Natural killer cell treated with Interleukin-12 subunit alpha and Interleukin-12 subunit beta and Interleukin-15 and Interleukin-18, amount 100 ng/mL, for 72 hours (primary cell): Measurements from ENCODE around the gene HIC1. TPM values are rescaled to one million over a fixed set of nuclear protein-coding genes. Genes with fewer than 3 reads are reported as not detected.

ENCODE experiments used
- ATAC-seq, 2 donors: fragments of 150-1000 bp; cut with Tn5 transposase in 1 of 2; sonication (Bioruptor Pico), chemical (Tn5 transposase) in 1 of 2; 2 replicates each; pipeline ENCODE4 v1.10.0; 2021
- DNase-seq: peaks from one replicate; pipeline ENCODE4 v3.0.0; 2022; ENCODE audit warnings: low spot score
- H3K27ac Mint-ChIP-seq, 2 donors: 1 replicate in 1 of 2; 2 replicates in 1 of 2; pipeline ENCODE4 v1.8.0; 2022; ENCODE audit warnings: mixed read lengths in 2 of 2, mild to moderate bottlenecking in 1 of 2, moderate library complexity in 1 of 2
- H3K27me3 Mint-ChIP-seq, 2 donors: 1 replicate in 1 of 2; 2 replicates in 1 of 2; pipeline ENCODE4 v1.8.0; 2022; ENCODE audit warnings: mixed read lengths in 2 of 2
- H3K36me3 Mint-ChIP-seq: one replicate; pipeline ENCODE4 v1.8.0; 2022; ENCODE audit warnings: mixed read lengths
- H3K4me1 Mint-ChIP-seq, 2 donors: 1 replicate in 1 of 2; 2 replicates in 1 of 2; pipeline ENCODE4 v1.8.0; 2022; ENCODE audit warnings: low read depth in 2 of 2, mixed read lengths in 2 of 2, mild to moderate bottlenecking in 1 of 2
- H3K4me3 Mint-ChIP-seq: one replicate; pipeline ENCODE4 v1.8.0; 2022; ENCODE audit warnings: mixed read lengths
- H3K9me3 Mint-ChIP-seq: 2 replicates; pipeline ENCODE4 v1.8.0; 2022; ENCODE audit warnings: mixed read lengths
- total RNA-seq, 2 donors: library from RNA; stranded (reverse); gene quantifications; one replicate each; pipeline ENCODE4 v1.2.3, GENCODE V29; 2022

Gene HIC1
- total RNA-seq, 2 donors from 2014 or later = 24.8 to 56.7 TPM

DNA sequence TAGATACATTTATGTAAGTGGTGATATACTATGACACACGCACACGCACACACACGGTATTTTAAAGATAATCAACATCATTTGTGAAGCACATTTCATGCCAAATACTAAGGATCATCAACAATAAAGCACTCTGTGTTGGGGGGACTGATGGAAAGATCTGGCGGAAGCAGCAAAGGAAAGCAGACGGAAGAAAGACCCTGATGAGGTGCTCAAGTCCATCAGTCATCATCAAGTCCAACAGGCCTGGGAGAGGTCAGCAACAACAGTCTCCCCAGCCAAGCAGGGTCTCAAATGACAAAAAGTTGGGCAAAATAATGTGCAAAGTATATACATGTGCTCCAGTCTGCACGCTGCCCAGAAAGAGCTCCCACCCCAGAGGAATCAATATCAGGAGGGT is 55.5 kb downstream of the HIC1 start:
- H3K27me3 Mint-ChIP-seq = no peaks in the 10 kb centered on the region
- ATAC-seq (no peak), DNase-seq (no peak)
- no peaks in the 10 kb centered on the region for H3K36me3 Mint-ChIP-seq
- no peak overlapping the region for H3K4me3 Mint-ChIP-seq
- H3K9me3 Mint-ChIP-seq = no peaks in the 10 kb centered on the region
- H3K4me1 Mint-ChIP-seq = peaks cover 6 to 9% of the 10 kb centered on the region in 2 donors
- no peak overlapping the region for H3K27ac Mint-ChIP-seq

DNA sequence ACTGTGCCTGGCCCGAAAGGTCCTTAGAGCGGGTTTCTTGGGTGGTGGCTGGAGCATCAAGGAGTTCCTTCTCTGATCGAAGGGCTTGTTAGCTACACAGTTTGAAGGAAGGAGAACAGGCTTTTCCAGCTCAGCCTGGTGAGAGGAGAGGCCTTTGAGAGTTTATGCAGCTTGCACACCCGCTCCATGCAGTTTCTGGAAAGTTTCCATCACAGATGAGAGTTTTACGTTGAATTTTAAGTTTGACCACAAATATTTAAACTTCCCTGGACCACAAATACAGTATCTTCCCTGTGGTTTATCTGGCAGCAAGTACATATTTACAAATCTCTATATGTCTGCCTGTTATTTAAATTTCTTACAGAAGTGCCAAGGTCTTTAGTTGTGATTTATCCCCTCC is 56.8 kb downstream of the HIC1 start:
- H3K9me3 Mint-ChIP-seq = no peaks in the 10 kb centered on the region
- peaks cover 2 to 9% of the 10 kb centered on the region in 2 donors for H3K4me1 Mint-ChIP-seq
- no peak overlapping the region for H3K27ac Mint-ChIP-seq
- no peak for ATAC-seq
- no peak for DNase-seq
- H3K4me3 Mint-ChIP-seq = no peak overlapping the region
- no peaks in the 10 kb centered on the region for H3K36me3 Mint-ChIP-seq
- H3K27me3 Mint-ChIP-seq = no peaks in the 10 kb centered on the region

Other genes with a start within 250 kb of the HIC1 start
- gene SMYD4, start 225.2 kb upstream of the HIC1 start, total RNA-seq = 10 to 100 TPM; 28.4 to 35.7 TPM
- gene RPA1, start 225.1 kb upstream of the HIC1 start, total RNA-seq = 100 to 1,000 TPM; 144 to 169 TPM
- gene RTN4RL1, start 29.8 kb upstream of the HIC1 start, total RNA-seq = not detected
- gene DPH1, start 24.9 kb upstream of the HIC1 start, total RNA-seq = 10 to 100 TPM; 32.5 to 34.7 TPM
- 10 to 100 TPM; 35.5 to 49.8 TPM for gene OVCA2, start 13.1 kb upstream of the HIC1 start, total RNA-seq
- 10 to 100 TPM; 33.6 to 74.7 TPM for gene SMG6, start 248.7 kb downstream of the HIC1 start, total RNA-seq
- 10 to 100 TPM; 19.8 to 21.3 TPM for gene SRR, start 248.8 kb downstream of the HIC1 start, total RNA-seq